HG03342 (cell line): ENCODE measurements around the gene MS4A6E.
"Not testable (repeated sequence)": the region's sequence is repeated elsewhere in the genome, so short reads cannot be mapped to it uniquely, and the experiment has no call there.

Experiments
- ATAC-seq: cut with Tn5 transposase; IDR thresholded peaks from one replicate; pipeline ENCODE4 v1.9.1; 2021; ENCODE audit warnings: mild to moderate bottlenecking, moderate library complexity; ENCODE audit not compliant: unreplicated experiment

MS4A6E gene

GRCh38 chr11:60334005-60334620 is 7.1 kb downstream of the MS4A6E start:
- ATAC-seq = peak; percentile 61

GRCh38 chr11:60336767-60337391 is 9.8 kb downstream of the MS4A6E start:
- no peak for ATAC-seq

GRCh38 chr11:60338053-60338452 is 11.0 kb downstream of the MS4A6E start:
- ATAC-seq = no peak

- no peak for ATAC-seq
These were observed 12.3 kb downstream of the MS4A6E start for GRCh38 chr11:60339356-60339755.

- ATAC-seq = no peak
These were observed 16.1 kb downstream of the MS4A6E start for GRCh38 chr11:60343094-60343704.

- no peak for ATAC-seq
These were observed 17.1 kb downstream of the MS4A6E start for GRCh38 chr11:60344146-60344545.

- ATAC-seq = no peak
These were observed 18.4 kb downstream of the MS4A6E start for GRCh38 chr11:60345489-60345888.

GRCh38 chr11:60347084-60347797 is 20.2 kb downstream of the MS4A6E start:
- no peak for ATAC-seq

GRCh38 chr11:60348116-60348515 is 21.1 kb downstream of the MS4A6E start:
- ATAC-seq = no peak

GRCh38 chr11:60349990-60350389 is 22.9 kb downstream of the MS4A6E start:
- no peak for ATAC-seq

GRCh38 chr11:60357771-60358170 is 30.7 kb downstream of the MS4A6E start:
- ATAC-seq = no peak

GRCh38 chr11:60360621-60361020 is 33.6 kb downstream of the MS4A6E start:
- no peak for ATAC-seq

- ATAC-seq = no peak
These were observed 35.2 kb downstream of the MS4A6E start for GRCh38 chr11:60362241-60362640.

GRCh38 chr11:60363542-60364470 is 36.8 kb downstream of the MS4A6E start:
- peak; percentile 61 for ATAC-seq

- not testable (repeated sequence) for ATAC-seq
These were observed 39.3 kb downstream of the MS4A6E start for GRCh38 chr11:60366262-60366904.

- peak; percentile 80 for ATAC-seq
These were observed 40.0 kb downstream of the MS4A6E start for GRCh38 chr11:60367009-60367408.

- ATAC-seq = no peak
These were observed 40.8 kb downstream of the MS4A6E start for GRCh38 chr11:60367896-60368295.

- no peak for ATAC-seq
These were observed 43.3 kb downstream of the MS4A6E start for GRCh38 chr11:60370252-60370810.

- no peak for ATAC-seq
These were observed 43.8 kb downstream of the MS4A6E start for GRCh38 chr11:60370811-60371298.

- no peak for ATAC-seq
These were observed 44.3 kb downstream of the MS4A6E start for GRCh38 chr11:60371386-60371785.
